GM23338 (cell line): ENCODE measurements around the gene FIG4. TPM values are rescaled to one million over a fixed set of nuclear protein-coding genes. Genes with fewer than 3 reads are reported as not detected.
A peak's percentile ranks its signal among the peaks of the same experiment; 100 is the strongest.

Experiments
- ATAC-seq: fragments of 200-7000 bp; cut with Tn5 transposase; 3 replicates; pipeline ENCODE4 v1.9.1; 2020
- DNase-seq: peaks from one replicate; pipeline ENCODE4 v3.0.0-alpha.2; 2015; ENCODE audit warnings: low spot score
- H2AFZ ChIP-seq: fragments of 200-600 bp; sonication (generic); 2 replicates; pipeline ENCODE4 v1.8.0; 2016; ENCODE audit warnings: antibody characterized with exemption, mild to moderate bottlenecking, moderate library complexity
- H3F3A ChIP-seq: fragments of 200-600 bp; sonication (generic); replicated peaks from 2 replicates; pipeline ENCODE4 v1.8.0; 2017; ENCODE audit warnings: antibody characterized with exemption, mixed run types, low read depth
- H3K27ac ChIP-seq: fragments of 200-600 bp; sonication (generic); 2 replicates; pipeline ENCODE4 v1.6.1; 2016; ENCODE audit warnings: low read depth
- H3K27me3 ChIP-seq: fragments of 200-600 bp; sonication (generic); 2 replicates; pipeline ENCODE4 v1.8.0; 2016; ENCODE audit warnings: mild to moderate bottlenecking, mixed run types, moderate library complexity; ENCODE audit not compliant: insufficient read depth
- H3K36me3 ChIP-seq: fragments of 200-600 bp; sonication (generic); 2 replicates; pipeline ENCODE4 v1.8.0; 2016; ENCODE audit warnings: mild to moderate bottlenecking; ENCODE audit not compliant: insufficient read depth
- H3K4me1 ChIP-seq: fragments of 200-600 bp; sonication (generic); 2 replicates; pipeline ENCODE4 v1.8.0; 2016; ENCODE audit warnings: mild to moderate bottlenecking, moderate library complexity; ENCODE audit not compliant: insufficient read depth
- H3K4me2 ChIP-seq: fragments of 200-600 bp; sonication (generic); 2 replicates; pipeline ENCODE4 v1.7.1; 2017; ENCODE audit warnings: mixed run types
- H3K4me3 ChIP-seq: fragments of 200-600 bp; sonication (generic); 2 replicates; pipeline ENCODE4 v1.6.1; 2016; ENCODE audit warnings: mixed run types
- H3K79me2 ChIP-seq: fragments of 200-600 bp; sonication (generic); replicated peaks from 2 replicates; pipeline ENCODE4 v1.8.0; 2017; ENCODE audit warnings: mild to moderate bottlenecking; ENCODE audit not compliant: insufficient read depth
- H3K9me2 ChIP-seq: fragments of 200-600 bp; sonication (generic); 2 replicates; pipeline ENCODE4 v1.8.0; 2017; ENCODE audit not compliant: insufficient read depth
- H4K20me1 ChIP-seq: fragments of 200-600 bp; sonication (generic); replicated peaks from 2 replicates; pipeline ENCODE4 v1.8.0; 2017; ENCODE audit warnings: mild to moderate bottlenecking; ENCODE audit not compliant: insufficient read depth
- H3K27ac Mint-ChIP-seq: 2 replicates; pipeline ENCODE4 v1.8.0; 2020; ENCODE audit warnings: inconsistent platforms, mild to moderate bottlenecking, moderate library complexity, mixed read lengths
- H3K27me3 Mint-ChIP-seq: 3 replicates; pipeline ENCODE4 v1.8.0; 2022; ENCODE audit warnings: low read depth, mild to moderate bottlenecking, moderate library complexity, mixed read lengths, inconsistent platforms; ENCODE audit not compliant: insufficient read depth, poor library complexity
- H3K36me3 Mint-ChIP-seq: 3 replicates; pipeline ENCODE4 v1.8.0; 2021; ENCODE audit warnings: low read depth, mild to moderate bottlenecking, inconsistent platforms, moderate library complexity, mixed read lengths
- H3K4me1 Mint-ChIP-seq: 3 replicates; pipeline ENCODE4 v1.8.0; 2020; ENCODE audit warnings: mild to moderate bottlenecking, inconsistent platforms, mixed read lengths
- H3K4me3 Mint-ChIP-seq: 3 replicates; pipeline ENCODE4 v1.8.0; 2021; ENCODE audit warnings: moderate library complexity, mild to moderate bottlenecking, inconsistent platforms, mixed read lengths
- H3K9me3 Mint-ChIP-seq: 3 replicates; pipeline ENCODE4 v1.8.0; 2020; ENCODE audit warnings: moderate library complexity, mild to moderate bottlenecking, inconsistent platforms, mixed read lengths
- CREB1 ChIP-seq: fragments of 250-450 bp; sonication (Bioruptor Pico); IDR thresholded peaks from 2 replicates; pipeline ENCODE4 v1.5.0; 2020; ENCODE audit warnings: low read depth, mild to moderate bottlenecking, moderate library complexity
- JUNB ChIP-seq: IDR thresholded peaks from one replicate; pipeline ENCODE4 v1.6.1; 2016; ENCODE audit warnings: antibody characterized with exemption; ENCODE audit not compliant: unreplicated experiment
- POLR2AphosphoS5 ChIP-seq: IDR thresholded peaks from 2 replicates; pipeline ENCODE4 v1.6.1; 2016; ENCODE audit warnings: antibody characterized with exemption, low read depth
- ZNF114 ChIP-seq: fragments of 250-450 bp; sonication (Bioruptor Pico); IDR thresholded peaks from 2 replicates; pipeline ENCODE4 v1.5.0; 2020; ENCODE audit warnings: mild to moderate bottlenecking, moderate library complexity
- ZNF331 ChIP-seq: fragments of 250-450 bp; sonication (Bioruptor Pico); IDR thresholded peaks from 2 replicates; pipeline ENCODE4 v1.5.0; 2020; ENCODE audit warnings: low read depth, mild to moderate bottlenecking, moderate library complexity
- polyA plus RNA-seq: library from polyadenylated mRNA; unstranded; fragments of >200 nt; fragmentation: Nextera tagmentation; extraction: Ambion mirVana; gene quantifications from 2 replicates; pipeline ENCODE4 v1.2.1, GENCODE V29; 2016
- total RNA-seq: library from RNA; depleted of rRNA; stranded (reverse); fragments of >200 nt; shearing (Covaris generic); gene quantifications from 2 replicates; pipeline ENCODE4 v1.2.3, GENCODE V29; 2014
- TF ChIP-seq, protein P1 (sequence below): IDR thresholded peaks from 2 replicates; pipeline ENCODE4 v1.6.1; 2016; ENCODE audit warnings: antibody characterized with exemption
- TF ChIP-seq, protein P2 (sequence below): fragments of 250-450 bp; sonication (Bioruptor Pico); IDR thresholded peaks from 2 replicates; pipeline ENCODE4 v1.5.0; 2020; ENCODE audit warnings: mild to moderate bottlenecking, moderate library complexity
- TF ChIP-seq, protein P3 (sequence below): IDR thresholded peaks from one replicate; pipeline ENCODE4 v1.6.1; 2018; ENCODE audit warnings: antibody characterized with exemption; ENCODE audit not compliant: unreplicated experiment

FIG4 gene
- total and polyA plus RNA-seq, 2 experiments from 2014 or later = 7.0 to 16.9 TPM

DNA sequence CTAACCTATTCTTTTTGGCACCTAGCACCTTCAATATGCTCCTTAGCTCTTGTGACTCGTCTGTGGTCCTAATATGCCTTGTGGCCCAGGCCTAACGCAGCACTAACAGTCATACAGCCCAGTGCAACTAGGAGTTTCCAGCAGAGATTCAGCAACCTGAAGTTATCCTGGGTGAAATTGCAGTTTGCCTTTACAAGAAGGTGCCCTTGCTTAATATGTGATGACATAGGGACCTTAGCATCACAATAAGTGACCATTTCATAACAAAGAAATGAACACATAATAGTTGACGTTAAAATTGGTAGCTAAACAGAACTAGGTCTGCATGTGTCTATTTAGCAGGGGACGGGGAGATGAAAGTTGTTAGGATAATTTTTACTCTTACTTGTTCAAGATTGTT is 10.1 kb downstream of the FIG4 start:
- no peak overlapping the region for H3K4me3 Mint-ChIP-seq
- H3K27me3 Mint-ChIP-seq = no peaks in the 10 kb centered on the region
- no peaks in the 10 kb centered on the region for H3K9me3 Mint-ChIP-seq
- TF ChIP-seq POLR2AphosphoS5 = no peak
- no peak for TF ChIP-seq ZNF114
- no peak for TF ChIP-seq CREB1 (CRISPR knock-in tag)
- TF ChIP-seq JUNB = no peak
- no peak for TF ChIP-seq ZNF331 (CRISPR knock-in tag)
- TF ChIP-seq, protein P1, sequence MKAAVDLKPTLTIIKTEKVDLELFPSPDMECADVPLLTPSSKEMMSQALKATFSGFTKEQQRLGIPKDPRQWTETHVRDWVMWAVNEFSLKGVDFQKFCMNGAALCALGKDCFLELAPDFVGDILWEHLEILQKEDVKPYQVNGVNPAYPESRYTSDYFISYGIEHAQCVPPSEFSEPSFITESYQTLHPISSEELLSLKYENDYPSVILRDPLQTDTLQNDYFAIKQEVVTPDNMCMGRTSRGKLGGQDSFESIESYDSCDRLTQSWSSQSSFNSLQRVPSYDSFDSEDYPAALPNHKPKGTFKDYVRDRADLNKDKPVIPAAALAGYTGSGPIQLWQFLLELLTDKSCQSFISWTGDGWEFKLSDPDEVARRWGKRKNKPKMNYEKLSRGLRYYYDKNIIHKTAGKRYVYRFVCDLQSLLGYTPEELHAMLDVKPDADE = no peak
- TF ChIP-seq, protein P2, sequence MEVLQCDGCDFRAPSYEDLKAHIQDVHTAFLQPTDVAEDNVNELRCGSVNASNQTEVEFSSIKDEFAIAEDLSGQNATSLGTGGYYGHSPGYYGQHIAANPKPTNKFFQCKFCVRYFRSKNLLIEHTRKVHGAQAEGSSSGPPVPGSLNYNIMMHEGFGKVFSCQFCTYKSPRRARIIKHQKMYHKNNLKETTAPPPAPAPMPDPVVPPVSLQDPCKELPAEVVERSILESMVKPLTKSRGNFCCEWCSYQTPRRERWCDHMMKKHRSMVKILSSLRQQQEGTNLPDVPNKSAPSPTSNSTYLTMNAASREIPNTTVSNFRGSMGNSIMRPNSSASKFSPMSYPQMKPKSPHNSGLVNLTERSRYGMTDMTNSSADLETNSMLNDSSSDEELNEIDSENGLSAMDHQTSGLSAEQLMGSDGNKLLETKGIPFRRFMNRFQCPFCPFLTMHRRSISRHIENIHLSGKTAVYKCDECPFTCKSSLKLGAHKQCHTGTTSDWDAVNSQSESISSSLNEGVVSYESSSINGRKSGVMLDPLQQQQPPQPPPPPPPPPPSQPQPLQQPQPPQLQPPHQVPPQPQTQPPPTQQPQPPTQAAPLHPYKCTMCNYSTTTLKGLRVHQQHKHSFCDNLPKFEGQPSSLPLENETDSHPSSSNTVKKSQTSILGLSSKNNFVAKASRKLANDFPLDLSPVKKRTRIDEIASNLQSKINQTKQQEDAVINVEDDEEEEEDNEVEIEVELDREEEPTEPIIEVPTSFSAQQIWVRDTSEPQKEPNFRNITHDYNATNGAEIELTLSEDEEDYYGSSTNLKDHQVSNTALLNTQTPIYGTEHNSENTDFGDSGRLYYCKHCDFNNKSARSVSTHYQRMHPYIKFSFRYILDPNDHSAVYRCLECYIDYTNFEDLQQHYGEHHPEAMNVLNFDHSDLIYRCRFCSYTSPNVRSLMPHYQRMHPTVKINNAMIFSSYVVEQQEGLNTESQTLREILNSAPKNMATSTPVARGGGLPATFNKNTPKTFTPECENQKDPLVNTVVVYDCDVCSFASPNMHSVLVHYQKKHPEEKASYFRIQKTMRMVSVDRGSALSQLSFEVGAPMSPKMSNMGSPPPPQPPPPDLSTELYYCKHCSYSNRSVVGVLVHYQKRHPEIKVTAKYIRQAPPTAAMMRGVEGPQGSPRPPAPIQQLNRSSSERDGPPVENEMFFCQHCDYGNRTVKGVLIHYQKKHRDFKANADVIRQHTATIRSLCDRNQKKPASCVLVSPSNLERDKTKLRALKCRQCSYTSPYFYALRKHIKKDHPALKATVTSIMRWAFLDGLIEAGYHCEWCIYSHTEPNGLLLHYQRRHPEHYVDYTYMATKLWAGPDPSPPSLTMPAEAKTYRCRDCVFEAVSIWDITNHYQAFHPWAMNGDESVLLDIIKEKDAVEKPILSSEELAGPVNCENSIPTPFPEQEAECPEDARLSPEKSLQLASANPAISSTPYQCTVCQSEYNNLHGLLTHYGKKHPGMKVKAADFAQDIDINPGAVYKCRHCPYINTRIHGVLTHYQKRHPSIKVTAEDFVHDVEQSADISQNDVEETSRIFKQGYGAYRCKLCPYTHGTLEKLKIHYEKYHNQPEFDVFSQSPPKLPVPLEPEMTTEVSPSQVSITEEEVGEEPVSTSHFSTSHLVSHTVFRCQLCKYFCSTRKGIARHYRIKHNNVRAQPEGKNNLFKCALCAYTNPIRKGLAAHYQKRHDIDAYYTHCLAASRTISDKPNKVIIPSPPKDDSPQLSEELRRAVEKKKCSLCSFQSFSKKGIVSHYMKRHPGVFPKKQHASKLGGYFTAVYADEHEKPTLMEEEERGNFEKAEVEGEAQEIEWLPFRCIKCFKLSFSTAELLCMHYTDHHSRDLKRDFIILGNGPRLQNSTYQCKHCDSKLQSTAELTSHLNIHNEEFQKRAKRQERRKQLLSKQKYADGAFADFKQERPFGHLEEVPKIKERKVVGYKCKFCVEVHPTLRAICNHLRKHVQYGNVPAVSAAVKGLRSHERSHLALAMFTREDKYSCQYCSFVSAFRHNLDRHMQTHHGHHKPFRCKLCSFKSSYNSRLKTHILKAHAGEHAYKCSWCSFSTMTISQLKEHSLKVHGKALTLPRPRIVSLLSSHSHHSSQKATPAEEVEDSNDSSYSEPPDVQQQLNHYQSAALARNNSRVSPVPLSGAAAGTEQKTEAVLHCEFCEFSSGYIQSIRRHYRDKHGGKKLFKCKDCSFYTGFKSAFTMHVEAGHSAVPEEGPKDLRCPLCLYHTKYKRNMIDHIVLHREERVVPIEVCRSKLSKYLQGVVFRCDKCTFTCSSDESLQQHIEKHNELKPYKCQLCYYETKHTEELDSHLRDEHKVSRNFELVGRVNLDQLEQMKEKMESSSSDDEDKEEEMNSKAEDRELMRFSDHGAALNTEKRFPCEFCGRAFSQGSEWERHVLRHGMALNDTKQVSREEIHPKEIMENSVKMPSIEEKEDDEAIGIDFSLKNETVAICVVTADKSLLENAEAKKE (CRISPR knock-in tag) = no peak
- TF ChIP-seq, protein P3, sequence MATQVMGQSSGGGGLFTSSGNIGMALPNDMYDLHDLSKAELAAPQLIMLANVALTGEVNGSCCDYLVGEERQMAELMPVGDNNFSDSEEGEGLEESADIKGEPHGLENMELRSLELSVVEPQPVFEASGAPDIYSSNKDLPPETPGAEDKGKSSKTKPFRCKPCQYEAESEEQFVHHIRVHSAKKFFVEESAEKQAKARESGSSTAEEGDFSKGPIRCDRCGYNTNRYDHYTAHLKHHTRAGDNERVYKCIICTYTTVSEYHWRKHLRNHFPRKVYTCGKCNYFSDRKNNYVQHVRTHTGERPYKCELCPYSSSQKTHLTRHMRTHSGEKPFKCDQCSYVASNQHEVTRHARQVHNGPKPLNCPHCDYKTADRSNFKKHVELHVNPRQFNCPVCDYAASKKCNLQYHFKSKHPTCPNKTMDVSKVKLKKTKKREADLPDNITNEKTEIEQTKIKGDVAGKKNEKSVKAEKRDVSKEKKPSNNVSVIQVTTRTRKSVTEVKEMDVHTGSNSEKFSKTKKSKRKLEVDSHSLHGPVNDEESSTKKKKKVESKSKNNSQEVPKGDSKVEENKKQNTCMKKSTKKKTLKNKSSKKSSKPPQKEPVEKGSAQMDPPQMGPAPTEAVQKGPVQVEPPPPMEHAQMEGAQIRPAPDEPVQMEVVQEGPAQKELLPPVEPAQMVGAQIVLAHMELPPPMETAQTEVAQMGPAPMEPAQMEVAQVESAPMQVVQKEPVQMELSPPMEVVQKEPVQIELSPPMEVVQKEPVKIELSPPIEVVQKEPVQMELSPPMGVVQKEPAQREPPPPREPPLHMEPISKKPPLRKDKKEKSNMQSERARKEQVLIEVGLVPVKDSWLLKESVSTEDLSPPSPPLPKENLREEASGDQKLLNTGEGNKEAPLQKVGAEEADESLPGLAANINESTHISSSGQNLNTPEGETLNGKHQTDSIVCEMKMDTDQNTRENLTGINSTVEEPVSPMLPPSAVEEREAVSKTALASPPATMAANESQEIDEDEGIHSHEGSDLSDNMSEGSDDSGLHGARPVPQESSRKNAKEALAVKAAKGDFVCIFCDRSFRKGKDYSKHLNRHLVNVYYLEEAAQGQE = no peak
- H3K4me3 ChIP-seq = no peak overlapping the region
- no peak for DNase-seq
- ATAC-seq = no peak
- no peaks in the 10 kb centered on the region for H3F3A ChIP-seq
- H3K9me2 ChIP-seq = no peaks in the 10 kb centered on the region
- peaks cover 34% of the 10 kb centered on the region for H3K4me1 ChIP-seq
- peaks cover 10% of the 10 kb centered on the region for H3K36me3 Mint-ChIP-seq
- no peaks in the 10 kb centered on the region; the same call in 1 of the 2 replicates for H3K36me3 ChIP-seq
- peaks cover 16% of the 10 kb centered on the region for H3K79me2 ChIP-seq
- no peak overlapping the region for H2AFZ ChIP-seq
- no peak overlapping the region for H3K27ac Mint-ChIP-seq
- H3K27ac ChIP-seq = no peak overlapping the region
- H3K4me1 Mint-ChIP-seq = peaks cover 34% of the 10 kb centered on the region
- no peaks in the 10 kb centered on the region for H4K20me1 ChIP-seq
- no peaks in the 10 kb centered on the region for H3K27me3 ChIP-seq
- H3K4me2 ChIP-seq = peak overlapping the region; percentile 64
